ENCODE data around the gene PLXDC2.

The PLXDC2 gene

GRCh38 chr10:19954601-19955000 lies 138.4 kb downstream of the PLXDC2 start:
- no peaks in the 10 kb centered on the region for H3K36me3 ChIP-seq (ENCODE audit: control insufficient read depth, insufficient read depth, low read length)
- H3K4me2 ChIP-seq (ENCODE audit: low read length) = no peak overlapping the region
- peaks cover 10% of the 10 kb centered on the region for H3K4me1 ChIP-seq
- H3K9ac ChIP-seq = no peak overlapping the region
- no peak for TF ChIP-seq CTCF (IDR thresholded peaks at IDR 0.05)
- H3K27ac ChIP-seq = no peak overlapping the region
- H3K79me2 ChIP-seq = peaks cover 30% of the 10 kb centered on the region
- H3K4me3 ChIP-seq (ENCODE audit: low read depth, low read length) = no peak overlapping the region
- no peak overlapping the region for H2AFZ ChIP-seq
- no peaks in the 10 kb centered on the region for H3K27me3 ChIP-seq (ENCODE audit: control insufficient read depth, insufficient read depth, low read length)
- no peaks in the 10 kb centered on the region for H3K9me3 ChIP-seq (ENCODE audit: control insufficient read depth, low read length)

- H3K4me1 ChIP-seq = peaks cover 12% of the 10 kb centered on the region
- no peak for TF ChIP-seq CTCF (IDR thresholded peaks at IDR 0.05)
These were observed 140.3 kb downstream of the PLXDC2 start for GRCh38 chr10:19956516-19957032.

GRCh38 chr10:19958787-19959186 lies 142.6 kb downstream of the PLXDC2 start:
- no peak overlapping the region for H2AFZ ChIP-seq
- TF ChIP-seq CTCF (IDR thresholded peaks at IDR 0.05) = no peak
- H3K27ac ChIP-seq = no peak overlapping the region
- no peak overlapping the region for H3K9ac ChIP-seq
- peaks cover 10% of the 10 kb centered on the region for H3K4me1 ChIP-seq
- H3K9me3 ChIP-seq (ENCODE audit: control insufficient read depth, low read length) = no peaks in the 10 kb centered on the region
- no peak overlapping the region for H3K4me3 ChIP-seq (ENCODE audit: low read depth, low read length)
- peaks cover 23% of the 10 kb centered on the region for H3K79me2 ChIP-seq
- H3K27me3 ChIP-seq (ENCODE audit: control insufficient read depth, insufficient read depth, low read length) = no peaks in the 10 kb centered on the region
- H3K36me3 ChIP-seq (ENCODE audit: control insufficient read depth, insufficient read depth, low read length) = no peaks in the 10 kb centered on the region
- H3K4me2 ChIP-seq (ENCODE audit: low read length) = no peak overlapping the region

More at GRCh38 chr10:19956516-19957032, 140.3 kb downstream of the PLXDC2 start:
- Histone ChIP-seq H2AFZ (no peak overlapping the region), H3K79me2 (peaks cover 29% of the 10 kb centered on the region), H3K9me3 (ENCODE audit: control insufficient read depth, low read length) (no peaks in the 10 kb centered on the region), H3K9ac (no peak overlapping the region), H3K4me3 (ENCODE audit: low read depth, low read length) (no peak overlapping the region), H3K27me3 (ENCODE audit: control insufficient read depth, insufficient read depth, low read length) (no peaks in the 10 kb centered on the region), H3K36me3 (ENCODE audit: control insufficient read depth, insufficient read depth, low read length) (no peaks in the 10 kb centered on the region), H3K27ac (no peak overlapping the region), H3K4me2 (ENCODE audit: low read length) (no peak overlapping the region)

GRCh38 chr10:19961076-19962053 lies 145.1 kb downstream of the PLXDC2 start:
- TF ChIP-seq CTCF (IDR thresholded peaks at IDR 0.05) = no peak
- Histone ChIP-seq H3K9me3 (ENCODE audit: control insufficient read depth, low read length) (no peaks in the 10 kb centered on the region), H3K79me2 (peaks cover 17% of the 10 kb centered on the region), H2AFZ (no peak overlapping the region), H3K27me3 (ENCODE audit: control insufficient read depth, insufficient read depth, low read length) (no peaks in the 10 kb centered on the region), H3K4me3 (ENCODE audit: low read depth, low read length) (no peak overlapping the region), H3K9ac (no peak overlapping the region), H3K4me2 (ENCODE audit: low read length) (no peak overlapping the region), H3K36me3 (ENCODE audit: control insufficient read depth, insufficient read depth, low read length) (no peaks in the 10 kb centered on the region), H3K4me1 (peaks cover 17% of the 10 kb centered on the region), H3K27ac (no peak overlapping the region)

All from parathyroid adenoma (tissue), 2 donors.